Ammon's horn (tissue), 1 donor: ENCODE results near the gene ASS1.

Experiments
- DNase-seq: peaks from one replicate; pipeline ENCODE4 v3.0.0-alpha.2; 2016; ENCODE audit warnings: low spot score

The ASS1 gene

DNA sequence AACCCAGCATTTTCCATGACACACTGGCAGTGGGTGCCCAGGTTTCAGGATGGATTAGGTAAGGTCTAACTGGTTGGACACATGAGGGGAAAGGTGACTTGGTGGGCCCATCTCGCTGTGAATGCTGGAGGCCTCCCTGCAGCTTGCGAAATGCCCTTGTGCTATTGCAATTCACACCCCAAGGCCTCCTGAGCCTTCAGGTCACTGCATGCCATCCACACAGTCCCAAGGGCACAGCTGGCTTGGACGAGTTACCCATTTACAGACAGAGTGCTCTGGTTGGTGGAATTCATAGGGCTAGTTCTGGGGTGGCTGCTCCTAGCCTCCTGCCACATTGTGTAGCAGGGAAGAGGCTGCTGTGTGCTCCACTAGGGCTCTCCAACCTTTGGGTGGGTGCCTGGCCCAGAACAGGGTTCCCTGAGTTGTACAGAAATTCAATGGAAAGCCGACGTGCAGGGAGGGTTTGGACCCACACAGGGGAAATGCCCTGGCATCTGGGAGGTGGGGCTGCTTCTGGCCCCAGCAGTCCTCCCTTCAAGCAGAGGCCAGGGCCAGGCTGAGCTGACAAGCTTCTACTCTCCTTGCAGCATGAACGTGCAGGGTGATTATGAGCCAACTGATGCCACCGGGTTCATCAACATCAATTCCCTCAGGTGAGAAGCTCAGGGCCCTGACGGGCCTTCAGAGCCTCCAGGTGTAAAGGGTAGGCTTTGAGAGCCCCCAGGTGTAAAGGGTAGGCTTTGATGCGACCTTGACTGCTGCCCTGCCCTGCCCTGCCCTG, 54.3 kb downstream of the ASS1 start:
- DNase-seq, result no peak

DNA sequence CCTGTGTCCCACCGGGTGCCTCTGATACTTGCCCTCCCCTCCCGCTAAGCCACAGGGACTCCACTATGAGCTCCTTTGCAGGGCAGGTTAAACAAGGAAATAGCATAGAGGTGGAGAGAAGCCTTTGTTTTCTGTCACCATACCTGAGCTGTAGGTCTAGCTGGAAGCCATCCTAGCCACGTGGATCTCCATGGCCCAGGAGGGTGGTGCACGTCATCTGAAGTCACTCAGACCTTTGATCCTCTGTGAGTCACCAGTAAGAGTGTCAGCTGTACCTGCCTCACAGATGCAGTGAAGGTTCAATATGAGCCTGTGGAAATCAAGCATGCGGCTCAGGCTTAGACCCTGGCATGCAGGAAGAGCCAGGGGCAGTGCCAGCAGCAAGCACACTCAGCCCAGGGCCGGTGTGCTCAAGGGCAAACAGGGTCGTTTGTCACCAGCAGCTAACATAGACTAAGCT, 55.1 kb downstream of the ASS1 start:
- no peak for DNase-seq

DNA sequence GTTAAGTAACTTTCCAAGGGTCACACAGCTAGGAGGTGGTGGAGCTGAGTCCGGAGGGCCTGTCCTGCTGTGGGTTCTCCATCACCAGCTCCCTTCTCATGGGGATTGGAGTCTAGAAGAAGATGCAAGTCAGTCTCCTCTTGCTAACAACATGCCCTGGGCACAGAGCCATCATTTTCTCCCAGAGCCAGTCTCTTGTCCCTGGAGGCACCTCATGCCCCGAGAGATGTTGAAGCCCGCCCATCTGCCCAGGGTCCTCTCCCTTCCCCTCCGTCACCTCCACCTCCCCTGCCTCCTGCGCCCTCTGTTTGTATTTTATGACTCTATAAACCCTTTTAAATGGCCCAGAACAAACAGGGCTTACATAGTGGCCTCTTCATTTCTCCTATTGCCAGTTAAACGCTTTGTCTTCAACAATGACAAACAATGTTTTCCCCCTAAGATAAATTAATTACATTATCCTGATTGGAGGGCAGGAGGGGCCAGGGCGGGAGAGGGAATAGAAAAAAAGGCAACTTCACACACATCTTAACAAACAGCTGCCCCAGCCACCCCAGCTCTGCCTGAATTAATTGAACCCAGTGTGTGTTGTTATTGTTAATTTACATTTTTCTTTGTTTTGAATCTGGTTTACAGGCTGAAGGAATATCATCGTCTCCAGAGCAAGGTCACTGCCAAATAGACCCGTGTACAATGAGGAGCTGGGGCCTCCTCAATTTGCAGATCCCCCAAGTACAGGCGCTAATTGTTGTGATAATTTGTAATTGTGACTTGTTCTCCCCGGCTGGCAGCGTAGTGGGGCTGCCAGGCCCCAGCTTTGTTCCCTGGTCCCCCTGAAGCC, 55.8 kb downstream of the ASS1 start:
- no peak for DNase-seq

DNA sequence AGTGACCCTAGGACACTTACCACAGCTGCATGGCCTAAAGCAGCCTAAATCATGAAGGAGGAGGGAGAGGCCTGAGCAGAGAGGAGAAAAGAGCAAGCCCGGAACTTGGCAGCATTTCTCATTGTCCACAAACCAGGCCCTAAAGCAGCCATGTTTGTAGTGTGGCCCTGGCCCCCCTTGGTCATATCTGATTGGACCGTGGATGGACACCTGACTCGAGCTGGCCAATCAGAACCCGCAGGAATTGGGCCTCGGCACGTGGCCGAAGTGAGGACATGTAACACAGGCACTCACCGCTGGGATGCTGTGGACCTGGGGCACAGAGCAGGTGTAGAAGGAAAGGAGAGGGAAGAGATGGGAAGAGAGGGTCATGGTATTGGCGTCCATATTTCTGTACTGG, 56.9 kb downstream of the ASS1 start:
- DNase-seq, result no peak

DNA sequence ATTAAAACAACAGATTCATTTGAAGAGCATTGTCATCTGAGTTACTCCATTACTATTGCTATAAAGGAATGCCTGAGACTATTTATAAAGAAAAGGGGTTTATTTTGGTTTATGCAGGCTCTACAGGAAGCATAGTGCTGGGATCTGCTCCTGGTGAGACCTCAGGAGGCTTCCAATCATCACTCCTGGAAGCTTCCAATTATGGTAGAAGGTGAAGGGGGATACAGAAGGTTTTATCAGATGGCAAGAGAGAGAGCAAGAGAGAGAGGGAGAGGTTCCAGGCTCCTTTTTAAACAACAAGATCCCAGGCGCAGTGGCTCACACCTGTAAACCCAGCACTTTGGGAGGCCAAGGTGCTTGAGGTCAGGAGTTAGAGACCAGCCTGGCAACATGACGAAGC, 63.5 kb downstream of the ASS1 start:
- DNase-seq, result no peak

DNA sequence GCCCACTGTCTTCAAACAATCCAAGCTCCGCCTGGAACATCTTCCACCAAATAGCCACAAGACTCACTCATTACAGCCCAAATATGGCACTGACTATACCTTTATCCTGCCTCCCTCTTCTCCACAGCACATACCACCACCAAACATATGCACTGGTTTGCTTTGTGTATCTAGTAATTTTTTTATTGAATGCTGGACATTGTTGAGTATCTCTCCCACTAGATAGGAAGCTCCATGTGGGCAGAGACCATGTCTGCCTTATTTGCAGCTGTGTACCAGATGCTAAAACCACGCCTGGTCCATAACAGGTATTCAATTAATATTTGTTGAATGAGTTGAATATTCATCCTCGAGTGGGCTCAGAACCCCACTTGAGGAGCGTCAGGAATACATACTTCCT, 67.4 kb downstream of the ASS1 start:
- no peak for DNase-seq

DNA sequence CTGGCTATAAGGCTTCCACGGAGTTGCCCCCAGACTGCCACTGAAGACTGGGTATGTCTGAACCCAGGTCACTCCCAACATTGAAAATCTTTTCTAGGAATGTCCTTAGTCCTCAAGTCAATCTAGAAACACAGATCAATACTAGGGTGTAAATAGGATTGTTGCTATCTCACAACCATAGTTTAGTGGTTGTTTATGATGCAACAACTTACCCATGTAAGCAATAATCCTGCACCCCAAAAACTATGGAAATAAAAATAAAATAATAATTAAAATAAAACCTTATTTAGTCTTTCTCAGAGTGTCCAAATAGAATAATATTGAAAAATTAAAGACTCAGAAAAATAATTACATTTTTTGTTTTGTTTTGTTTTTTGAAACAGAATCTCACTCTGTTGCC, 68.3 kb downstream of the ASS1 start:
- no peak for DNase-seq

DNA sequence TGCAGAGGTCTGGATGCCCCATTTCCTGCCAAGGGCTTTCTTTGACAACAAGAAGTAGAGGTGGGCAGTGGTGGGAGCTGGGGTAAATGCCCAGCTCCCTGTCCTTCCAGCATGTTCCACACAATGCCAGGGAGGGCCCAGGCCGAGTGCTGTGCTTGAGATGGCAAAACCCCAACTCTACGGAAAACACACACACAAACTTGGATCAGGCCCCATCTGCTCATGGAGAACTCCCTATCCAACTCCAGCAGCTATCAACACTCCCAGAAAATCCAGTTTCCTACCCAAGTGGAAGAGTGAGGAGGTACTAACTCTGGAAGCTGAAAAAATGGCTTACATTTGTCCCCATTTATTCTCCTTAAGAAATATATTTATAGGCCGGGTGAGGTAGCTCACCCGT, 73.5 kb downstream of the ASS1 start:
- no peak for DNase-seq

DNA sequence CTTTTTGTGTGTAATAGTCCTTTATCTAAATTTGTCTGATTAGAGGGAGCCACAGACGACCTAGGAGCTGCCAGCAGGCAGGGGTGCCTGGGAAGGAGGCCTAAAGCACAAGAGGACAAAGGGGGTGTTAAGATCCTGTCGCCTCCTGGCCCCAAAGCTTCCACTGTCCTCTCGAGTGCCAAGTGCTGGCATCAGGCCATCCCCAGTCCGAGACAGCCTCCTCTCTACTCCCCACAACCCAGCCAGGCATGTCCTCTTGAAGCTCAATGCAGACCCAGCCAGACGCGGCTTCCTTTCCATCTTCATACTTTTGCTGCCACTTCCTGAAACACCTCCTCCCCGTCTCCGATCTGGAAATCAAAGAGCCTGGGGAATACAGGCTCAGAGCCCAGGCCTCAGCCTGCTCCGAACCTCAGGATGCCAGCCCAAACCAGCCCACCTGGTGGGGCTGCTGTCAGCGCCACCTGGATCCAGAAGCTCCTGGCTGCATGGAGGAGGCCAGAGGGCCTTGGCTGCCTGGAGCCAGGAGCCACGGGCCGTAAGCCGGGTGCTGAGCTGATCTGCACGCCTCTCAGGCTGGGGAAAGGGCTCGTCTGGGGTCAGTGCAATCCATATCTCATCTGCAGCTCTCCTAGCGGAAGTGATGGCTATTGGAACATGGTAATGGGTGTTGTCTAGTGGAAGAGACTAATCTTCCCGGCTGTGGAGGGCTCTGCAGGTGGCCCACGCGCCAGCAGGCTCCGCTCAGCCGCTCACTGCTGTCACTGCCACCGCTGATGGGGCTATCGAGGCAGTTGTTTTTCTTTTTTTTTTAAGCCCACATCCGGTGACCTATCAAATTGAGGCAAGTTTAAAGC, 74.4 kb downstream of the ASS1 start:
- no peak for DNase-seq

DNA sequence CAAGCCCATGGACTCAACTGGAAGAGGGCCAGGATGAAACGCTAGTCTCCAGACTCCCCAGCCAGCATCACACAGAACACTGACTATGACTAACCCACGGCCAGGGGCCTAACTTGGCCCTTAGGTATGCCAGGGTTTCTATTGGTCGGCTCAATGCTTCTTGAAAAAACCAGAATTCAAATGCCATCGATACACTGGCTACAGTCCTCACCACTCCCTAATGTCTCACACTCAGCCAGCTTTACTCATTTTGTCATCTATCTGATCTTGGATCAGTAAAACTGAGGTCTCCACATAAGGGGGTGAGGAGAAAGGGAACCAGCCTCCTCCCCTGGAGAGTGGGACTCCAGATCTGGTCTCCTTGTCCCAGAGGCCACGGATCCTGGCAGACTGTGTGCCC, 75.2 kb downstream of the ASS1 start:
- DNase-seq, result no peak

DNA sequence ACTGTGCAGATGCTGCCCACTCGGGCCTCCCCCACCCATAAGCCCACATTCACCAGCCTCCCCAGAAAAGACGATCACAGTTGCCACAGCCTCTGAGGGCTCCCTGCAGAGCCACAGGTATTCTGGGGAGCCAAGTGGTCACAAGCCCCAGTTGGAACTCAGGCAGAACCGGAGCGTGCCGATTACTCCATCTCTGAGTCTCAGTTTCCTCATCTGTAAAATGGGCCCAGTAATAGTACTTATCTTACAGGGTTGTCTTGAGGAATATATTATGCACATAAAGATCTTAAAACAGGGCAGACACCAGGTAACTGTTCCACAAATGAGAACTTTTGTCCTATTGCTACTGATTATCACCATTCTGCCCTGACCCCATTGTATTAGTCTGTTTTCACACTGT, 77.0 kb downstream of the ASS1 start:
- DNase-seq, result no peak

DNA sequence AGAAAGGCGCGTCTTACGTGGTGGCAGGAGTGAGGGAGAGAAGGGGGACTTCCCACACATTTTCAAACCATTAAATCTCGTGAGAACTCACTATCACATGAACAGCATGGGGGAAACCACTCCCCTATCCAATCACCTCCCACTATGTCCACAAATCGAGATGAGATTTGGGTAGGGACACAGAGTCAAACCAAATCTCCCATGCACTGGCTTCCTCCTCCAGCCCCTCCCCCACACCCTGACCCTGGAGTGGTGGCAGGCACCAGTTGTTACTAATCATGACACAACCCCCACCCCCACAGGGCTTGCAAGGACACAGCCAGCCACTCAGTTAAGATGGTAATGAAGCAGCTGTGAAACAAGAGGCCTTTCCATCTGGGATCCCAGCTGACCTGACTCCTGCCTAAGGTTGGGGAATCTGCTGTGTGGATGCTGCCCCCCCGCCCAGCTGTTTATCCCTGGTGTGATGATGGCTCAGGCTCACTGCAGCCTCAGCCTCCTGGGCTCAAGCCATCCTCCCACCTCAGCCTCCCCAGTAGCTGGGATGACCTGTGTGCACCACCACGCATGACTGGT, 77.6 kb downstream of the ASS1 start:
- no peak for DNase-seq

DNA sequence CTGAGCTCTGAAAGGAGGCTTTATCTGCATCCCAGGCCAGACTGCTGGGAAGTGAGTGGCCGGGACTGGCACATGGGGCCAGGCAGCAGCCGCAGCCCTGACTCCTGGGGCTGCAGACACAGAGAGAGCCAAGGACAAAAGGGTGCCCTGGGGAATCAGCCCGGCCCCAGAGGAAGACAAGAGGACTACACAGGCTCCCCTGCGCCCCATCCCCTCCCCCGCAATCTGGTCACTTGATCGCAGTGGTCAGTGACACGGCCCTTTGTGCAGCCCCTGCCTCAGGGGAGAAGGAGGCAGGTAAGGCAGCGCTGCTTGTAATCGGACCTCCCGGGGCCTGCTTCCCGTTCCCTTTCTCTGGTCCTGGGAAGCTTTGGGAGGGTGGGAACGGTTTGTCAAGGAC, 79.2 kb downstream of the ASS1 start:
- DNase-seq, result no peak

DNA sequence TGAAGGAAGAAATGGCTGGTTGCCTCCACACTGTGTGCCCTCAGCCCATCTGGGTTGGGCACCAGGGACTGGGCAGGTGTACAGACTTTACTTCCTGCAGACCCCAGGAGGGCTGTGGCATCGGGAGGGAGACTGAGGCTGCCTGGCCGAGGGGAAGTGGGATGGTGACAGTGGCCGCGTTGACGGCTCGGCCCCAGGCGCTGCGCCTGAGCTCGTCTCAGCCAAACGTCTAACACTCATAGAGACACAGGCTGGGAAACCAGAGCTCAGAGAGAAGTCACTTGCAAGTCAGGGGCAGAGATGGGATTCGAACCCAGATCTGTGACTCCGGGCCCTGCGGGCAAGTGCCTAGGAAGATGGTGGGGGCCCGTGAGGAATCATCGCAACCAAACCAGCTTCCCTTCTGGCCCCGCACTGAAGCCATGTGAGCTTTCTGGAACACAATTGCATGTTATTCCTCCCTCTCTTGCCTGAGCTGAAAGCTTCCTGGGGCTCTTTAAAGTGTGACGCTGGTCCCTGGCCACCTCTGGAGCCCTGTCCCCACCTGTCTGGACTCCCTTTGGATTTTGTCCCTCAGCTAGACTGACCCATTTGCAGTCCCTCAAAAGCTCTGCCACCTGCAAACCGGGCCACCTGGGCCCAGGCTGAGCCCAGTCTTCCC, 81.6 kb downstream of the ASS1 start:
- no peak for DNase-seq

DNA sequence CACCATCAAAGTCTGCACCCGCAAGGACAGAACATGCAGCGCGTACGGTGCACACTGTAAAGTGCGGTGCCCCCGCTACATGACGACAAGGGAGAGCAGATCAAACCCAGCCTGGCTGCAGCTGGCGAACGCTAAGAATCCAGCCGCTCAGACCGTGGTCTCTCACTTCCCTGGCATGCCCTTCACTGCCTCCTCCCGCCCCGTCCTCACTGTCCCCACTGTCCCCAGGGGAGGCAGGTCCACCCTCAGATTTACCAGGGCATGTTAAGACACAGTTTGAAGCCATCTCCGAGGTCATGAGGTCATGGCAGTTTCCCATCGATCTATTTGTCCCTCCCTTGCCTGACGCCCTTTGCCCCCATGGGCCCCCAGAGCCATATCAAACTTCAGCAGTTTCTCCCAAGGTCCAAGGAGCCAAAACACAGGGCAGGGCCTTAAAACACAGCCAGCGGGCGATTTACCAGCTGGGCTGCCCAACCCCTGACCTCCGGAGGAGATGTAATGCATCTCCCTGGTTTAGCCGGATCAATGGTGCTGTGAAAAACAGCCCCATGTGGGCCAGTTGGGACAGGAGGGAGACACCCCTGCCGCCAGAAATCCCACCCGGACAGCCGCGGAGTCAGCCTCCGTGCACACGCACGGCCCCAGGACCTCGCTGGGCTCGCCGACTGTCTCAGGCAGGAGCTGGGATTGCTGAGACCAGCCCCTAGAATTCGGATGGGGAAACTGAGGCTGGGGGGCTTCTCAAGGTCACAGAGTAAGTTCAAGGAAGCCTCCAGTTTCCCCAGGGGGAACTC, 82.3 kb downstream of the ASS1 start:
- no peak for DNase-seq

DNA sequence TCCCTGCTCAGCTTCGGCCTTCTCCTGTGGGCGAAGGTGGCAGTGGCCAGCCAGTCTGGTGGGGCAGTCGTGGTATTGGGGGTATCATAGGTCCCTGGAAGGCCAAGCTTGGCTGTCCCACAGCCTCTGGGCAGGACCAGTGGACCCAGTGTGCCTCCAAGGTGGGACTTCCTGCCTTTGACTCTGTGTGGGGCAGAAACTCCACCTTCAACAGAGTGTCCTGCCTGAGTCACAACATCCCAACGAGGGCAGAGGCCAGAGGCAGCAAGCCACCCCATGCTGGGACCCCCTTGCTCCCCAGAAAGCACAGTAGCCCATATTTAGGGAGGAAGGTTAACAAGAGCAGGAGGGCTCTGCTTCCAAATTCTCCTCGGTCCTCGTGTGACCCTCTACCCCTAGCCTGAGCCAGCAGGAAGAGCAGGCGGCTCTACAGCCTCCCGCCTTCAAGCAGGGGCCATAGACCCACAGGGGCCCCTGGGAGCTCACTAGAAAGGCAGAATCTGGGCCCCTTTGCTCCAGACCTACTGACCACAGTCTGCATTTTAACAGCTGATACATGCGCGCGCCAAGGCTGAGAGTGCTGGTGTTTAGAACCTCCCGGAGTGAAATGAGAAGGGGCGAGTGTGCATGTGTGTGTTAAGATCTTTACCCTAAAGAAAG, 83.0 kb downstream of the ASS1 start:
- no peak for DNase-seq

DNA sequence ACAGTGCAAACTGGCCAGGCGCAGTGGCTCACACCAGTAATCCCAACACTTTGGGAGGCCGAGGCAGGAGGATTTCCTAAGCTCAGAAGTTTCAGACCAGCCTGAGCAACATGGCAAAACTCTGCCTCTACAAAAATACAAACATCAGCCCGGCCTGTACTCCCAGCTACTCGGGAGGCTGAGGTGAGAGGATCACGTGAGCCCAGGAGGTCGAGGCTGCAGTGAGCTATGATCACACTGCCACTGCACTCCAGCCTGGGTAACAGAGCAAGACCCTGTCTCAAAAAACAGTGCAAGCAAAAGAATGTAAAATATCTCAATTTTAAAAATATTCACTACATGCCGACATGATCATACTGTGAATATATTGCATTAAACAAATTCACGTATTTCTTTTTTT, 83.9 kb downstream of the ASS1 start:
- no peak for DNase-seq

DNA sequence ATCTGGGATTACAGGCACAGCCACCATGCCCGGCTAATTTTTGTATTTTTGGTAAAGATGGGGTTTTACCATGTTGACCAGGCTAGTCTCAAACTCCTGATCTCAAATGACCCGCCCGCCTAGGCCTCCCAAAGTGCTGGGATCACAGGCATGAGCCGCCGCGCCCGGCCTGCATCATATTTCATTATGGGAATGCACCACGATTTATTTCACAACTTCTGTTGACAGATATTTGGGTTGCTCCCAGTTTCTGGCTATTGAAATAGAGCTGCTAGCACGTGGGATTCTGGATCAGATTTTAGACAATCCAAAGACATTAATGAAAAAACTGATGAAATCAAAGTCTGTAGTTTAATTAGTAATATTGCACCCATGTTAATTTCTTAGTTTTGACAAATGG, 86.2 kb downstream of the ASS1 start:
- no peak for DNase-seq

DNA sequence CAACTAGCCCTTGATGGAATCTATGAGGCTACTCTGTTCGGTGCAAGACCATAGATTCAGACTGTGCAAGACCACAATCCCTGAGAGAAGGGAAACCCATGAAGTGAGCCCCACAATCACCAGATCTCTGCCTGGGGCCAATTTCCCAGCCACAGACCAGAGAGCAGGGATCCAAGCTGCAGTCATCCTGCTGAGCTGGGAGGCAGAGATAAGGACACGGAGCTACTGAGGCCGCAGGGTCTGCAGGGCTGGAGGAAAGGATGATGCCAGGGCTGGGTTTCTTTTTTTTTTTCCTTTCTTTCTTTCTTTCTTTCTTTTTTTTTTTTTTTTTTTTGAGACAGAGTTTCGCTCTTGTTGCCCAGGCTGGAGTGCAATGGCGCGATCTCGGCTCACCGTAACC, 86.9 kb downstream of the ASS1 start:
- DNase-seq, result no peak

DNA sequence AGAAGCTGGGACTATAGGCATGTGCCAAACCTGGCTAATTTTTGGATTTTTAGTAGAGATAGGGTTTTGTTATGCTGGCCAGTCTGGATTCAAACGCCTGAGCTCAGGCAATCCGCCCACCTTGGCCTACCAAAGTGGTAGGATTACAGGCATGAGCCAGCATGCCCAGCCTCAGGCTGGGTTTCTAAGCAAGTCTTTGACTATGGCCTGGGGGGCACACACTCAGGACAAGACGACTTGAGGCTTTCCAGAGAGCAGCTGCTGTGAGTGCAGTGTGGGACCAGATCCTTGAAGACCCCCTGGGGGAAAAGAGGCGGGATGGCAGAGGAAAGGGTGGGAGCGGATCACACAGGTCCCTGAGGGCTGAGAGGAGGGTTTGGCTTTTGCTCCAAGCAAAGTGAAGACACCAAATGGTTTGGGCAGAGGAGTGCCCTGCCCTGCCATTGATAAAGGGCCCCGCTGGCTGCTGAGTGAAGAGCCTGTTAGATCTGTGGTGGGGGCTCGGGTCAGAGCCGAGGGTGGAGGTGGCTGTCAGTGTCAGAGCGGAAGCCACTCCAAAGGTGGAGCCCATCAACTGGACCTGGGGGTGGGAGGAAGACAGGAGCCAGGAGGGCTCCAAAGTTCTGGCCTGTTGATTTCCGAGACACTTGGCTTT, 87.8 kb downstream of the ASS1 start:
- no peak for DNase-seq
